ENCODE measurements around the gene NXT1.

- TF ChIP-seq POLR2A (IDR thresholded peaks at IDR 0.05): no peak
- no peak for TF ChIP-seq EP300 (IDR thresholded peaks at IDR 0.05)
Measured at GRCh38 chr20:23327617-23328333, 22.8 kb upstream of the NXT1 start.

Measured in gastroesophageal sphincter (tissue), 2 donors.